ENCODE data around the gene CCR8. TPM values are rescaled to one million over a fixed set of nuclear protein-coding genes. Genes with fewer than 3 reads are reported as not detected.

Gene CCR8
- total and polyA plus RNA-seq, 12 donors = not detected

- ATAC-seq (no peak), DNase-seq (no peak)
- H3K36me3 ChIP-seq = no peaks in the 10 kb centered on the region
- peaks cover 0 to 7% (median 0%) of the 10 kb centered on the region in 7 donors for H3K27me3 ChIP-seq
- H3K4me3 ChIP-seq = no peak overlapping the region
- no peak overlapping the region for H3K27ac ChIP-seq
- no peaks in the 10 kb centered on the region for H3K9me3 ChIP-seq
- H3K4me1 ChIP-seq = peaks cover 4 to 30% (median 23%) of the 10 kb centered on the region in 9 donors
- intact Hi-C loops (cut with DNase I) = loop anchor here in 3 of 10 donors (10.0 kb wide), 3 partner anchors 237 to 277 kb away; partner anchors contain the start of genes GORASP1 (in 1 of the 3) and TTC21A (in 1 of the 3)
- 96% methylated on average over 3 of the region's 3 CpGs for WGBS, 2 donors
- TF ChIP-seq CTCF (IDR thresholded peaks at IDR 0.05) = no peak
Measured at GRCh38 chr3:39381432-39381831, 51.9 kb downstream of the CCR8 start.

Other genes starting within 250 kb of the CCR8 start
- 10 to 100 TPM; 35.8 to 54.2 (median 41.1) TPM for gene GORASP1, start 222.1 kb upstream of the CCR8 start, total RNA-seq
- gene GORASP1, start 222.1 kb upstream of the CCR8 start, polyA plus RNA-seq = 10 to 100 TPM; 28.4 to 37.2 TPM
- gene TTC21A, start 222.0 kb upstream of the CCR8 start, total RNA-seq = 1 to 10 TPM; 1.1 to 3.1 (median 1.5) TPM
- gene TTC21A, start 222.0 kb upstream of the CCR8 start, polyA plus RNA-seq = 1 to 10 TPM in 1 of 2 donors, under 1 TPM in 1; 0.80 to 7.5 TPM
- 10 to 100 TPM in 9 of 10 donors, 1 to 10 TPM in 1; 7.4 to 46.3 (median 17.7) TPM for gene CSRNP1, start 176.1 kb upstream of the CCR8 start, total RNA-seq
- gene CSRNP1, start 176.1 kb upstream of the CCR8 start, polyA plus RNA-seq = 10 to 100 TPM; 14.1 to 28.1 TPM
- gene XIRP1, start 137.1 kb upstream of the CCR8 start, total RNA-seq = 1,000 to 10,000 TPM in 2 of 10 donors, 100 to 1,000 TPM in 8; 277 to 1,691 (median 608) TPM
- 100 to 1,000 TPM; 404 to 586 TPM for gene XIRP1, start 137.1 kb upstream of the CCR8 start, polyA plus RNA-seq
- gene CX3CR1, start 49.7 kb upstream of the CCR8 start, total RNA-seq = 1 to 10 TPM in 6 of 10 donors, under 1 TPM in 4; 0.12 to 6.9 (median 1.3) TPM
- under 1 TPM; 0.13 to 0.15 TPM for gene CX3CR1, start 49.7 kb upstream of the CCR8 start, polyA plus RNA-seq
- 10 to 100 TPM in 9 of 10 donors, 1 to 10 TPM in 1; 9.7 to 25.8 (median 19.2) TPM for gene SLC25A38, start 53.7 kb downstream of the CCR8 start, total RNA-seq
- 10 to 100 TPM; 15.8 to 24.4 TPM for gene SLC25A38, start 53.7 kb downstream of the CCR8 start, polyA plus RNA-seq
- 100 to 1,000 TPM; 350 to 651 (median 384) TPM for gene RPSA, start 77.0 kb downstream of the CCR8 start, total RNA-seq
- gene RPSA, start 77.0 kb downstream of the CCR8 start, polyA plus RNA-seq = 1,000 to 10,000 TPM in 1 of 2 donors, 100 to 1,000 TPM in 1; 877 to 1,493 TPM
- under 1 TPM in 4 of 10 donors, not detected in 6; 0.07 to 0.59 (median 0.15) TPM for gene MOBP, start 138.0 kb downstream of the CCR8 start, total RNA-seq
- under 1 TPM in 1 of 2 donors, not detected in 1; 0.01 TPM for gene MOBP, start 138.0 kb downstream of the CCR8 start, polyA plus RNA-seq

Measured in heart right ventricle (tissue), 16 donors.